GM18502 (cell line): ENCODE data around the gene RELN.
"Not testable (repeated sequence)": the region's sequence is repeated elsewhere in the genome, so short reads cannot be mapped to it uniquely, and the experiment has no call there.

Experiments used
- ATAC-seq: cut with Tn5 transposase; IDR thresholded peaks from one replicate; pipeline ENCODE4 v1.9.1; 2021; ENCODE audit warnings: mild to moderate bottlenecking; ENCODE audit not compliant: unreplicated experiment, poor library complexity

RELN gene

DNA sequence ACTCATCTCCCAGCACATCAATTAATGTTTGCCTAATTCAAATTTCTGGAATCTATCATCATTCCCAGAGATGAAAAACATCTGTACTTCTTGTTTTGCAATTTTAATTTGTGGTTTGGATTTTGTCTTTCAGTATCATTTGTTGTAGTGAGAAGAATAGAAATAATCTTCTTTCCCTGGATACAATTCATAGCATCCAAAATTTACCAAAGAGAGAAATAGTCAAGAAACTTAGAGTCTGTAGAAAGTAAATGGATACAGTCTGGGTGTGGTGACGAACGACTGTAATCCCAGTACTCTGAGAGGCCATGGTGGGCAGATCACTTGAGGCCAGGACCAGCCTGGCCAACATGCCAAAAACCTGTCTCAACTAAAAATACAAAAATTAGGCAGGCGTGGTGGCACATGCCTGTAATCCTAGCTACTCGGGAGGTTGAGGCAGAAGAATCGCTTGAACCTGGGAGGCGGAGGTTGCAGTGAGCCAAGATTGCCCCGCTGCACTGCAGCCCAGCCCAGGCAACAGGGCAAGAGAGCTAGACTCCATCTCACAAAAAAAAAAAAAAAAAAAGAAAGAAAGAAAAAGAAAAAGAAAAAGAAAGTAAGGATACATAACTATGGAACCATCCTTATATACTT is 193.0 kb downstream of the RELN start:
- ATAC-seq: no peak

DNA sequence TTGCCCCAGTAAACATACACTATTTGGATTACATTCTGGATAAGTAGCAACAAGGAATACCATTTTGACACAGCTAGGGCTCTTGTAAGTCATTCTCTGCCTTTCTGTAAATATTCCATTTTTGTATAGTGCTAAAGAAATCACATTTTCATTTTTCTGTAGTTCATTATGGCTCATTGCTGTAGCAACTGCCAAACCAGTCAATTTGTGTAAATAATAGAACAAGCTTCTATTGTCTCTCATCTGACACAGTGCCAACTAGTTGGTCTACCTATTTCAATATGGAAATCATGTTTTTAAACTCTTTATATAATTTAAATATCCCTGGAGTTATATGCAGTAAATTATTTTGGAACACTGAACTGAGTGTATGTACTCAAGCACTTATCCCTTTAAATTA is 193.7 kb downstream of the RELN start:
- no peak for ATAC-seq

DNA sequence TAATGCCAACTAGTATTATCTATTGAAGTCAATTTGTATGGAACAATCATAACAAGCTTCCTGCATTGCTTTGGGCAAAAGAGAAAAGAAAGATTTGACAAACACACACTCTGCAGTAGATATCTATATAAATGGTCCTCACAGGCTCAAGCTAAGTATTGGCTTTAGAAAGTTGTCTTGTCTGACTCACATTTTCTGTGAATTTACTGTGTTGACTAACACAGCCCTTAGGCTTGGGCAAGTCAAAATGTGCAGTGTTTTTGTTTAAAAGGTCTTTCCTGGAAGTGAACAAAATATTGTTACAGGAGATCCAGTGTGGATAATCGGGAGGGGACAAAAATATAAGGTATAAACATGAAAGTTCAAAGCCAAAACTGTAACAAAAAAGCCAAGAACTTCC is 194.4 kb downstream of the RELN start:
- no peak for ATAC-seq

DNA sequence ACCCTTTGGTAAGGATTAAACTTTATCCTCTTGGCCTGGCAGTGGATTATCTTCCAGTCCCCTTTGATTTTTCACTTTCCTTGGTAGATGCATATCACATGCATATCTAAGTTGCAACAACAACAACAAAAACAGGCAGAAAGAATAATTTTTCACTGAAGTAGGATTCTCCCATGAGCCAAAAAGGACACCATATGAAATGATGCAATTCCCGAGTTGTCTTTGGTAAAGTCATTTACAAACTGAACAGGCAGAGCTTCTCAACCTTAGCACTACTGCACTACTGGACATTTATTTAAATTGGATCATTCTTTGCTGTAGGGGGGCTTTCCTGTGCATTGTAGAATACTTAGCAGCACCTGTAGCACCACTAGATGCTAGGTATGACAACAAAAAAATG is 195.0 kb downstream of the RELN start:
- ATAC-seq: no peak

DNA sequence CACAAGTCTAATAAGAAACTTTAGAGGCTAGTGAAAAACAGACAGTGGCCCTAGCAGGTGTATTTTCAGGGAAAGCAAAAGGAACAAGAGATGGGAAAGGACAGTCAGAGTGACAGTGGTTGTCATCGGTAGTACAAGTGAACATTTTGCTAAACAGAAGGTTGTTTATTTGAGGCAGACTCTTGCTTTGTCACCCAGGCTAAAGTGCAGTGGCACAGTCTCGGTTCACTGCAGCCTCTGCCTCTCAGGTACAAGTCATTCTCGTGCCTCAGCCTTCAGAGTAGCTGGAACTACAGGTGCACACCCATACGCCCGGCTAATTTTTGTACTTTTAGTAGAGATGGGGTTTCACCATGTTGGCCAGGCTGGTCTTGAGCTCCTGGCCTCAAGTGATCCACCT is 195.8 kb downstream of the RELN start:
- ATAC-seq: no peak

DNA sequence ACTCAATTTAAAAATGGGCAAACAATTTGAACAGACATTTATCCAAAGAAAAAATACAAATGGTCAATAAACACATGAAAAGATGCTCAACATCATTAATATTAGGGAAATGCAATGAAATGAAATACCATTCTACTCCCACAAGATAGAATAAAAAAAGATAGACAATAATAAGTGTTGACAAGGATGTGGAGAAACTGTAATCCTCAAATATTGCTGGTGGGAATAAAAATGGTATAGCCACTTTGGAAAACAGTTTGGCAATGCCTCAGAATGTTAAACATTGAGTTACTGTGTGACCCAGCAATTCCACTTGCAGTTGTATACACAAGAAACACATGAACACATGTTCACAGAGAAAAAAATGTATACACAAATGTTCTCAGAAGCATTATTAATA is 197.6 kb downstream of the RELN start:
- ATAC-seq: no peak

DNA sequence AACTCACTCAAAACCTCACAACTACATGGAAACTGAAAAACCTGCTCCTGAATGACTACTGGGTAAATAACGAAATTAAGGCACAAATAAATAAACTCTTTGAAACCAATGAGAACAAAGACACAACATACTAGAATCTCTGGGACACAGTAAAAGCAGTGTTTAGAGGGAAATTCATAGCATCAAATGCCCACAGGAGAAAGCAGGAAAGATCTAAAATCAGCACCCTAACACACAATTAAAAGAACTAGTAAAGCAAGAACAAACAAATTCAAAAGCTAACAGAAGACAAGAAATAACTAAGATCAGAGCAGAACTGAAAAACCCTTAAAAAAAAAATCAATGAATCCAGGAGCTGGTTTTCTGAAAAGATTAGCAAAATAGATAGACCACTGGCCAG is 202.4 kb downstream of the RELN start:
- not testable (repeated sequence) for ATAC-seq

DNA sequence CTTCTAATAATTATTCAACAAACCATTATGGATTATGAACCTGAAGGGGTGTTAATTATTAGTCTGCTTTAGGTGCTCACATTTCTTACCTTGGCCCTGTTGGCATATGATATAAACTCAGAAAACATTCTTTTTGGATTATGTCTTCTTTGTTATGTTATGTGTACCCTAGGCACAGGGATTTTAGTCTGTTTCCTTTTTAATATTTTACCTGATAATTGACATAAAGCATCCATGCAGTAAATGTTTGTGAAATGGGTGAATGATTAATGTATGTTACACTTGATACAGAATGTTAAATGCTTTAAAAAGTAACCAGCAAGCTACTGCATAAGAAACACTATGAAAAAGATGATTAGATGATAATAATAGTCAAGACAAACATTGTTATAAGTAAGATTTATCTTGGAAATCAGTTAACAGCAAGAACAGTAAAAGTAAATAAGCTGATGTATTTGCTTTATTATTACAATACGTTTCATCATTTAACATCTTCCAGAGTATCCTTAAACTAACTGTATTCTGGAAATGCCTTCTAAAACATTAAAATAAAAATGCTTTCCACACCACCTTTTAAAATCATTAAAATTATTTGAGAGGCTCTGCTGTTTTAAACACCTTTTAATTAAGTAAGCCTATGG is 204.7 kb downstream of the RELN start:
- ATAC-seq: no peak

DNA sequence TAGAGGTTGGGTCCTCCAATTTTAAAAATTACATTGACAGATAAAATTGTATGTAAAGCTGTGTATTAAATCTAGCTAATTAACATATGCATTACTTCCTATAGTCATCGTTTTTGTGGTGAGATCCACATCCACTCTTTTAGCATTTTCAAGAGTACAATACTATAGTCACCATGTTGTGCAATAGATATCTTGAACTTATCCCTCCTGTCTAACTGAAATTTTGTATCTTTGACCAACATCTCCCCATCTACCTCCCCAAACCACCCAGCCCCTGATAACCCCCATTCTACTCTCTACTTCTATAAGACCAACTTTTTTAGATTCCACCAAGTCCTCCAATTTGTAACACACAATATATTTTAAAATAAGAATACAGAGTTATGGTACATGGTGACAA is 208.0 kb downstream of the RELN start:
- no peak for ATAC-seq

DNA sequence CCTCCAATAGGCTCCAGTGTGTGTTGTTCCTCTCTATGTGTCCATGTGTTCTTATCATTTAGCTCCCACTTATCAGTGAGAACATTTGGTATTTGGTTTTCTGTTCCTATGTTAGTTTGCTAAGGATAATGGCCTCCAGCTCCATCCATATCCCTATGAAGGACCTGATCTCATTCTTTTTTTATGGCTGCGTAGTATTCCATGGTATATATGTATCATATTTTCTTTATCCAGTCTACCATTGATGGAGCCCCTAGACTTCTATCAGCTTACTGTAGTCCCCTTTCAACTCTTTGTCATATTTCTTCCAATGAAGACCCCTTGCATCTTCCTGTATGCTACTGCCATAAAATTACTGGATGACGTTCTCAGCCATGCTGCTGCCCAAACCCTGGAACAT is 208.9 kb downstream of the RELN start:
- not testable (repeated sequence) for ATAC-seq

DNA sequence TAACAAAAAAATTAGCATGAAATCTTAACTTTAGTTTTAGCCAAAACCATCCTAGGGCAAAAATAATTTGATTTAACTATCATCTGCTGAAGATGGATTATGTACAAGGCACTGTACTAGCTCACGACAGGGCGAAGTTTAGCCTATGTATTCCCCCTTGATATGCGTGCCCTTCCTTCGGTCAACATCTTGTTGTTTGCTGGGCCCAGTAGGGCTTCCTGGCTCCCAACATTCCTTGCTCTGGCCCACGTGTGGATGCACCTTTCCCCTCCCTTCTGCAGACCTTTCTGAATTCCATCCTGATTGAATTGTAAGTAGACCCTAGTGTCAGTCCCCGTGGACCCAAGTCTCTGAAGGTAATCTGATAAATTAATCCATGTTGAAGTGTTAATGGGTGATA is 212.0 kb downstream of the RELN start:
- no peak for ATAC-seq

DNA sequence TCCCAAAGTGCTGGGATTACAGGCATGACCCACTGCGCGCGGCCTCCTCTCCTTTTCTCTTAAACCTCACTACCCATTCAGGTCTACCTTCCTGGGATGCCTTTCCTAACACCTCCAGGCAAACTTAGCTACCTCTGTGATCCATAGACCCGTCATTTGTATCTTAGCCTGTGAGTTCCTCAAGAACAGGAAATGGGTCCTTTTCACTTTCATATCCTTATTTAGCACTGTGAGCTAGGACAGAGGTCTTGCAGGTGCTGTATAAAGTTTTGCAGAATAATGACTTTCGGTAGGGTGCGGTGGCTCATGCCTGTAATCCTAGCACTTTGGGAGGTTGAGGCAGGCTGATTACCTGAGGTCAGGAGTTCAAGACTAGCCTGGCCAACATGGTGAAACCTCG is 215.7 kb downstream of the RELN start:
- no peak for ATAC-seq

DNA sequence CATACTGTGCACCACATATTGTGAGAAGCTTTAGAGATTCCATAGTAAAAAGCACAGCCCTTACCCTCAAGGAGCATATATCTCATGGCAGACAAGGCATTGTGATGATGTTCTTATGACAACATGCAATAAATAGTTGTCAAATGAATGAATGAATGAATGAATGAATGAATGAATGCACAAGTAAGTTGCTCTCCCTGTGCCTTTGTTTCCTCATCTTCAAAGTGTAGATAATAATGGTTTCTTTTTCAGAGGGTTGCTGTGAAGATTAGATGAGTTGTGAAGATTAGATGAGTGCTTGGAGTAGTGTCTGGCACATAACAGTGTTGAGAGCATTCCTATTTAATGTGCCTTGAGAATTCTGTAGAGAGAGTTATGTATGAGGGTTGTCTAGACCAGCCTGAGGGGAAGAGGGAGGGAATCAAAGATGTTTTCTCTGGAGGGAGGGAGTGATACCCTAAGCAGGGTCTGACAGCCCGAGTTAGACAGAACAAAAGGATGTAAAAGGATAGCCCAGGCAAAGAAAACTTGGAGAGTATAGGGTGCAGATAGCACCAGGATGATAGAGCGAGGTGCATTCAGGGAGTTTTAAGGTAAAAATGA is 217.2 kb downstream of the RELN start:
- no peak for ATAC-seq

DNA sequence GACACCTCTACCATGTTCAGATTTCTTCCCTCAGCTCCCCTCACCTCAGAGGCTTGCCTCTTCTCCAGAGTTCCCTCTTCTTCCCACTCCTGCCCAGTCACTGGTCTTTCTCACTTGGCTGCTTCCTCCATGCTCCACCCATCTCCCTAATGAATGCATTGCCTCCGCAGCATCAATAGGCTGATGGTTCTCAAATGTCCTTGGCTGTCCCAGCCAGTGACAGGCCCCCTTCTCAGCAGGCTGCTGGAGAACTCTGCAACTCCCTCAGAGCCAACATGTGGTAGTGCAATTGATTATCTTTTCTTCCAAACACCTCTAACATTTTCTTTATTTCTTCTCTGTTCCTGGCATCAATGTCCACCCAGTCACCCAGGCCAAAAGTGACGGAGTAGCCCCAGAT is 218.2 kb downstream of the RELN start:
- no peak for ATAC-seq

DNA sequence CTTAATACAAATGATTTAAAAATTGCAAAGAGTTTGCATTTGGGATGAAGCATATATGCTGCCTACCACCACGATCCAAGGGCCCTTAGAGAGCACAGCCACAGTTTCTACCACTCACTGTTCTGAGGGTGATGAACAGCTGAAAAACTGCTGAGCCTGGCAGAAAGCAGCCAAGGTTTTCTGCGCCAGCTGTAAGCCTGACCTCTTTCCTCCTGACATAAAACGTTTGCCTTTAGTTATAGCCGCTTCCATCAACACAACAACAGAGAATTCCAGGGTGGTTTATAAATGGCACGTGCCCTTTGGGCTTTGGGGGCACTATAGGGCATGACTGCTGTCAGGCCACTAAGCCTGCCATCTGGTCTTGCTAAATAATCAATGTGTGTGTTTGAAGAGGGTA is 222.8 kb downstream of the RELN start:
- no peak for ATAC-seq

DNA sequence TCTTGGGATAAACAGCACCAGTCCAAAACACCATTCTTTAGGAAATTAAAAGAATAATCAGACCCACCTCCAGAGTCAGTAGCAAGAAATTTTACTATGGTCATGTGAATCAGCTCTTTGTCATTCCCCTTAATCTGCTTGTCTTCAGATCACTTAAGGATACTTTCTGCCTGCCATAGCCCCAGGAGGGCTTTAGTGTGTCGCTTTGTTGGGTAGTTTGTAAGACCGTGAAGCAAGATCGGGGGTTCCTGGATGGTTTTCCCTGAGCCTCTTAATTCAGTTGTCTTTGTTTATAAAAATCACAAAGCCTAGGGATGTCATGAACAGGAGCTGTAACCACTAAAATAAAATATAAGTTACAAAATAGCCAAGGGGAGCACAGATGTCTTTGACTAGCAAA is 223.6 kb downstream of the RELN start:
- ATAC-seq: no peak

DNA sequence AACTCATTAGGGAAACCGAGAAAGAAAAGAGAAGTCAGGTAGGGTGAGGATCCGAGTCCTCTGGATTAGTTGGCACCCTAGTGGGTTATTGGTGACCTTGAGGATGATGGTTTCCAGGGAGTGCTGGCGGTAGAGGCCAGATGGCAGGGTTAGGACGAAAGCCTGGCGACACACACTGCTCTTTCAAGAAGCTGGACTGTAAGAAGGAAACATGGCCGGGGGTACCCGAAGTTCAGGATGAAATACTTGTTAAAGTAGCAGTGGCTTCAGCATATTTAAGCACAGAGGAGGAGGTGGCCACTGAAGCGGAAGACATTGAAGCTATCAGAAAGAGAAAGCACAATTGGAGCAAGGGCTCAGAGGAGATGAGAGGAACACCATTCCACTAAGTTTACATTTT is 224.6 kb downstream of the RELN start:
- no peak for ATAC-seq

DNA sequence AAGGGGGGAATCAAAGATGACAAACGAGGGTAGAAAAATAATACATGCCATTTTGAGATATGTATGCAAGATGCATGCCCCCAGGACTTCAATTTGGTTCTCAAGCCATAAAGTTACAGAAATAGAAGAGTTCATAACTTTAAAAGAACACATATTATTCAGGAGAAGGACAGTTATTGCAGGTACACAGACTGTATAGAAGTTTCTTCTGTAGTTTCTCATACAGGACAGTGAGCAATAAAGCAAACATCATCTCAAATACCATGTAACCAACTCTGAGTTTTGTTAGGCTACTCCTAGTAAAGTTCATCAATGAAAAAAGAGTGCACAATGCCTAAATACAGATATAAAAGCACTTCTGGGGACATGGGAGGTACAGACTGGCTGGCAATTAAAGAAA is 226.6 kb downstream of the RELN start:
- ATAC-seq: no peak

DNA sequence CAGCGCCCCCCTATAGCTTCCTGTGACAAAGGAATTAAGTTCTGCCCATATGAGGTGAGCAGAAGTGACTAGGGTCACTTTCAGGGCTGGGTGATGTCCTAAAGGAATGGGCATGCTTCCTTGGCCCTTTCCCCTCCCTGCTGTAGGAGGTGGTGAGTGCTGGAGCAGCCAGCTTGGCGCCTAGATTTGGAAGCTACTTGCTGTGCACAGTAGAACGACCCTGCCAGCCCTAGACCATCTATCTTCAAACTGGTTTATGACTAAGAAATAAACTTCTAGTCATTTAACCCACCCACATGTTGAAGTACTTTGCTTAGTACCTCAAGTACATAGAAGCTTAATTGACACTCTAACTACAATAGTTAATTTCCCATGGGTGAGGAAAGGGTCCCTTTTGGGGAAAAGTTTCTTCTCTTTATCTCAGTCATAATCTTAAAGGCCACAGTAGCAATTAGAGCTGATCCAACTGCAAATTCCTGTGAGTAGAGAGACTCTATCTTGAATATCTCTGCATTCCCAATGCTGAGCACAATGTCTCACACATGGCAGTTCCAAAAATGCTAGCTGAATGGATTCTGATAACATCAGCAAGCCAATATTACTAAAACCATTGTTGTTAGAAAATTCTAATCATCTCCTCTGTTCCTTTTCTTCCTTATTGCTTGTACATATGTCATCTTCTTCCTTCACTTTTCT is 227.2 kb downstream of the RELN start:
- no peak for ATAC-seq

DNA sequence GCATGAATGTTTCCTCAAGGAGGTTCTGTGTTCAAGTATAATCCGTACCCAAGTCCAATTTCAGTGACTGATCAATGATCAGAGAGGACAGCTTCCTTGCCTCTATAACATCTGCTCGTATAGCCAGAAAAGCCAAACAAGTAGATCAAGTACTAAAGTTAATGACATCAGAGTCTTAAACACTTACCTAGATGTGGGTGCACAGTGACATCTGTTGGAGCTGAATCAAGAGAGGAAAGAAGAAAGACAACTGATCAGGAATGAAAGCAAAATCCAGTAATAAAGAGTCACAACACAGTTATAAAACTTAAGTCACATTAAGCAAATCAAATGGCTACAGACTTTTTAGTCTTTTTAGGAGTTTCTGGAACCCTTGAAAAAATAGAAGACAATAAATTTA is 236.5 kb downstream of the RELN start:
- no peak for ATAC-seq

DNA sequence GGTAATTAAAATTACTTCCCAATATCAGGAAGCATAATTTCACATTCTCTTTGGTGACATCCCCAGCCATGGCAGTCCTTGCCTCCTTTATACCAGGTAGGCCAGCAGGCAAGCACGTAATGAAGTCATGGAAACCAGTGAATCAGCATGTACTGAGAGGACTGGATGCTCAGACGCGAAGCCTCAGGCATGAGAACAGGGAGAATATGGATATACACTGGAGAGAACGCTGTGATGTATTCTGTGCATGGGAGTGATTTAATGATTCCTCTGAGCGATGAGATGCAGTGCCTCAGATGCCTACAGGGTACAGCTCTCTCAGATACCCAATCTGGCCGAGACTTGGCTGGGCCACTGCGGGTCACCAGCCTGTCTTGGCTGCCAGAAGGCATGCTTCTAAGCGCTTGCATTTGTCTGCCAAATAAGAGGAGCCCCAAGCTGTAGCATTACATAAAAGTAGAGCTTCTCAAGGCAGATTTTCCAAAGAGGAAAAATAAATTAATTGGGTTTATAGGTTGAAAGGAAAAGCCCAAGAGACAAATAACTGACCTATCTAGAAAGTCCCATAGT is 238.1 kb downstream of the RELN start:
- no peak for ATAC-seq
